ENCODE measurements around the gene PRMT7.

DNA sequence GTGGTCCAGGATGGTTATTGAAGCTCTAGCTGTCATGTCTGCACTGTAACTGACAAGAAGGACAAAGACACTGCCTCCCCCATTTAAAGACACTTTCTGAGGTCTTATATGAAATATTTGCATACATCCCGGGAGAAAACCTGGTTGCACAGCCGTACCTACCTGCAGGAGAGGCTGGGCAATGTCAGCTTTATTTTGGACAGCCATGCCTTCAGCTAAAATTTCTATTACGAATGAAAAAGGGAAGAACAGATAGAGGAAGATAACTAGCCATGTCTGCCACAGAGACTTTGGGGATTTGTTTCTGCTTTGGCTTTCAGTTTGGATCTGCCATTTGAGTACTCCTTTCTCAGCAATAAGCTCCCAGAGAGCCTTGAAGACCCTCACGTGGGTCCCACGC lies 27.5 kb upstream of the PRMT7 start:
- TF ChIP-seq, protein P1, sequence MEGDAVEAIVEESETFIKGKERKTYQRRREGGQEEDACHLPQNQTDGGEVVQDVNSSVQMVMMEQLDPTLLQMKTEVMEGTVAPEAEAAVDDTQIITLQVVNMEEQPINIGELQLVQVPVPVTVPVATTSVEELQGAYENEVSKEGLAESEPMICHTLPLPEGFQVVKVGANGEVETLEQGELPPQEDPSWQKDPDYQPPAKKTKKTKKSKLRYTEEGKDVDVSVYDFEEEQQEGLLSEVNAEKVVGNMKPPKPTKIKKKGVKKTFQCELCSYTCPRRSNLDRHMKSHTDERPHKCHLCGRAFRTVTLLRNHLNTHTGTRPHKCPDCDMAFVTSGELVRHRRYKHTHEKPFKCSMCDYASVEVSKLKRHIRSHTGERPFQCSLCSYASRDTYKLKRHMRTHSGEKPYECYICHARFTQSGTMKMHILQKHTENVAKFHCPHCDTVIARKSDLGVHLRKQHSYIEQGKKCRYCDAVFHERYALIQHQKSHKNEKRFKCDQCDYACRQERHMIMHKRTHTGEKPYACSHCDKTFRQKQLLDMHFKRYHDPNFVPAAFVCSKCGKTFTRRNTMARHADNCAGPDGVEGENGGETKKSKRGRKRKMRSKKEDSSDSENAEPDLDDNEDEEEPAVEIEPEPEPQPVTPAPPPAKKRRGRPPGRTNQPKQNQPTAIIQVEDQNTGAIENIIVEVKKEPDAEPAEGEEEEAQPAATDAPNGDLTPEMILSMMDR (IDR thresholded peaks at IDR 0.05), result no peak
- TF ChIP-seq AFF4 (CRISPR knock-in tag; IDR thresholded peaks at IDR 0.05; ENCODE audit: borderline replicate concordance) (no peak), NFYB (CRISPR knock-in tag; conservative IDR thresholded peaks at IDR 0.05; ENCODE audit: low read depth) (no peak), PRRX2 (CRISPR knock-in tag; IDR thresholded peaks at IDR 0.05) (no peak), NFE2L1 (CRISPR knock-in tag; IDR thresholded peaks at IDR 0.05) (no peak), SP1 (CRISPR knock-in tag; conservative IDR thresholded peaks at IDR 0.05) (no peak), HMGA2 (CRISPR knock-in tag; IDR thresholded peaks at IDR 0.05) (no peak), FOXP1 (CRISPR knock-in tag; IDR thresholded peaks at IDR 0.05; ENCODE audit: borderline replicate concordance) (no peak), ETV6 (CRISPR knock-in tag; IDR thresholded peaks at IDR 0.05) (no peak)
- TF ChIP-seq, protein P2, sequence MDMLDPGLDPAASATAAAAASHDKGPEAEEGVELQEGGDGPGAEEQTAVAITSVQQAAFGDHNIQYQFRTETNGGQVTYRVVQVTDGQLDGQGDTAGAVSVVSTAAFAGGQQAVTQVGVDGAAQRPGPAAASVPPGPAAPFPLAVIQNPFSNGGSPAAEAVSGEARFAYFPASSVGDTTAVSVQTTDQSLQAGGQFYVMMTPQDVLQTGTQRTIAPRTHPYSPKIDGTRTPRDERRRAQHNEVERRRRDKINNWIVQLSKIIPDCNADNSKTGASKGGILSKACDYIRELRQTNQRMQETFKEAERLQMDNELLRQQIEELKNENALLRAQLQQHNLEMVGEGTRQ (CRISPR knock-in tag; IDR thresholded peaks at IDR 0.05), result no peak
- TF ChIP-seq, protein P3, sequence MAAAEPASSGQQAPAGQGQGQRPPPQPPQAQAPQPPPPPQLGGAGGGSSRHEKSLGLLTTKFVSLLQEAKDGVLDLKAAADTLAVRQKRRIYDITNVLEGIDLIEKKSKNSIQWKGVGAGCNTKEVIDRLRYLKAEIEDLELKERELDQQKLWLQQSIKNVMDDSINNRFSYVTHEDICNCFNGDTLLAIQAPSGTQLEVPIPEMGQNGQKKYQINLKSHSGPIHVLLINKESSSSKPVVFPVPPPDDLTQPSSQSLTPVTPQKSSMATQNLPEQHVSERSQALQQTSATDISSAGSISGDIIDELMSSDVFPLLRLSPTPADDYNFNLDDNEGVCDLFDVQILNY (CRISPR knock-in tag; IDR thresholded peaks at IDR 0.05), result no peak
- TF ChIP-seq, protein P4, sequence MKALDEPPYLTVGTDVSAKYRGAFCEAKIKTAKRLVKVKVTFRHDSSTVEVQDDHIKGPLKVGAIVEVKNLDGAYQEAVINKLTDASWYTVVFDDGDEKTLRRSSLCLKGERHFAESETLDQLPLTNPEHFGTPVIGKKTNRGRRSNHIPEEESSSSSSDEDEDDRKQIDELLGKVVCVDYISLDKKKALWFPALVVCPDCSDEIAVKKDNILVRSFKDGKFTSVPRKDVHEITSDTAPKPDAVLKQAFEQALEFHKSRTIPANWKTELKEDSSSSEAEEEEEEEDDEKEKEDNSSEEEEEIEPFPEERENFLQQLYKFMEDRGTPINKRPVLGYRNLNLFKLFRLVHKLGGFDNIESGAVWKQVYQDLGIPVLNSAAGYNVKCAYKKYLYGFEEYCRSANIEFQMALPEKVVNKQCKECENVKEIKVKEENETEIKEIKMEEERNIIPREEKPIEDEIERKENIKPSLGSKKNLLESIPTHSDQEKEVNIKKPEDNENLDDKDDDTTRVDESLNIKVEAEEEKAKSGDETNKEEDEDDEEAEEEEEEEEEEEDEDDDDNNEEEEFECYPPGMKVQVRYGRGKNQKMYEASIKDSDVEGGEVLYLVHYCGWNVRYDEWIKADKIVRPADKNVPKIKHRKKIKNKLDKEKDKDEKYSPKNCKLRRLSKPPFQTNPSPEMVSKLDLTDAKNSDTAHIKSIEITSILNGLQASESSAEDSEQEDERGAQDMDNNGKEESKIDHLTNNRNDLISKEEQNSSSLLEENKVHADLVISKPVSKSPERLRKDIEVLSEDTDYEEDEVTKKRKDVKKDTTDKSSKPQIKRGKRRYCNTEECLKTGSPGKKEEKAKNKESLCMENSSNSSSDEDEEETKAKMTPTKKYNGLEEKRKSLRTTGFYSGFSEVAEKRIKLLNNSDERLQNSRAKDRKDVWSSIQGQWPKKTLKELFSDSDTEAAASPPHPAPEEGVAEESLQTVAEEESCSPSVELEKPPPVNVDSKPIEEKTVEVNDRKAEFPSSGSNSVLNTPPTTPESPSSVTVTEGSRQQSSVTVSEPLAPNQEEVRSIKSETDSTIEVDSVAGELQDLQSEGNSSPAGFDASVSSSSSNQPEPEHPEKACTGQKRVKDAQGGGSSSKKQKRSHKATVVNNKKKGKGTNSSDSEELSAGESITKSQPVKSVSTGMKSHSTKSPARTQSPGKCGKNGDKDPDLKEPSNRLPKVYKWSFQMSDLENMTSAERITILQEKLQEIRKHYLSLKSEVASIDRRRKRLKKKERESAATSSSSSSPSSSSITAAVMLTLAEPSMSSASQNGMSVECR (CRISPR knock-in tag; IDR thresholded peaks at IDR 0.05; ENCODE audit: borderline replicate concordance), result no peak
